Measurements from ENCODE around the gene GAR1. TPM values are rescaled to one million over a fixed set of nuclear protein-coding genes. Genes with fewer than 3 reads are reported as not detected.
A peak's percentile ranks its signal among the peaks of the same experiment; 100 is the strongest.

Gene GAR1
- total RNA-seq, 2 experiments from 2014 or later, result 25.2 to 29.9 TPM

- Mint-ChIP-seq H3K27me3 (no peaks in the 10 kb centered on the region), H3K27ac (peak overlapping the region; percentile 98), H3K36me3 (peaks cover 39% of the 10 kb centered on the region), H3K4me1 (peaks cover 60% of the 10 kb centered on the region), H3K4me3 (peak overlapping the region; percentile 95), H3K9me3 (ENCODE audit: low read depth) (no peaks in the 10 kb centered on the region)
- peak; percentile 75 for DNase-seq
- CTCF ChIA-PET, result interaction anchor here (1.6 to 4.2 kb wide), 3 partner anchors 10 to 383 kb away, joined by 9 to 17 read pairs (median 10); partner anchors contain the start of genes RRH and SEC24B
- peak; percentile 8 for ATAC-seq
Measured at GRCh38 chr4:109816082-109816442, 500 bp downstream of the GAR1 start.

GRCh38 chr4:109816894-109817293 is 1.3 kb downstream of the GAR1 start:
- Mint-ChIP-seq H3K4me1 (peaks cover 57% of the 10 kb centered on the region), H3K27ac (peak overlapping the region; percentile 98), H3K9me3 (ENCODE audit: low read depth) (no peaks in the 10 kb centered on the region), H3K4me3 (peak overlapping the region; percentile 95), H3K36me3 (peaks cover 44% of the 10 kb centered on the region), H3K27me3 (no peaks in the 10 kb centered on the region)
- ATAC-seq (no peak), DNase-seq (no peak)
- CTCF ChIA-PET, result interaction anchor here (1.6 to 4.2 kb wide), 2 partner anchors 10 to 384 kb away, joined by 10 to 17 read pairs; partner anchors contain the start of genes RRH and SEC24B

GRCh38 chr4:109818268-109818667 is 2.7 kb downstream of the GAR1 start:
- no peak overlapping the region for H3K27ac Mint-ChIP-seq
- H3K4me3 Mint-ChIP-seq, result no peak overlapping the region

GRCh38 chr4:109820563-109820962 is 5.0 kb downstream of the GAR1 start:
- peak overlapping the region; percentile 41 for H3K27ac Mint-ChIP-seq
- CTCF ChIA-PET, result interaction anchor here (1.5 to 3.0 kb wide), 3 partner anchors 387 to 397 kb away, joined by 3 to 12 read pairs (median 4); partner anchors contain the start of gene SEC24B

More at GRCh38 chr4:109818268-109818667, 2.7 kb downstream of the GAR1 start:
- no peak for DNase-seq
- no peaks in the 10 kb centered on the region for H3K27me3 Mint-ChIP-seq
- H3K9me3 Mint-ChIP-seq (ENCODE audit: low read depth), result no peaks in the 10 kb centered on the region
- no peak for ATAC-seq
- peaks cover 54% of the 10 kb centered on the region for H3K4me1 Mint-ChIP-seq
- H3K36me3 Mint-ChIP-seq, result peaks cover 50% of the 10 kb centered on the region
- CTCF ChIA-PET, result interaction anchor here (3.0 kb wide), 1 partner anchor 385 kb away, joined by 12 read pairs; the partner anchor contains the start of gene SEC24B

GRCh38 chr4:109821185-109821584 is 5.6 kb downstream of the GAR1 start:
- DNase-seq (no peak), ATAC-seq (no peak)
- Mint-ChIP-seq H3K27ac (no peak overlapping the region), H3K27me3 (no peaks in the 10 kb centered on the region), H3K4me3 (no peak overlapping the region), H3K9me3 (ENCODE audit: low read depth) (no peaks in the 10 kb centered on the region), H3K36me3 (peaks cover 54% of the 10 kb centered on the region), H3K4me1 (peaks cover 43% of the 10 kb centered on the region)
- CTCF ChIA-PET, result interaction anchor here (1.5 to 3.0 kb wide), 2 partner anchors 388 to 389 kb away, joined by 3 to 12 read pairs; partner anchors contain the start of gene SEC24B

More at GRCh38 chr4:109820563-109820962, 5.0 kb downstream of the GAR1 start:
- Mint-ChIP-seq H3K4me3 (no peak overlapping the region), H3K9me3 (ENCODE audit: low read depth) (no peaks in the 10 kb centered on the region), H3K4me1 (peaks cover 47% of the 10 kb centered on the region), H3K27me3 (no peaks in the 10 kb centered on the region), H3K36me3 (peaks cover 57% of the 10 kb centered on the region)
- ATAC-seq (no peak), DNase-seq (no peak)

GRCh38 chr4:109826719-109827118 is 11.2 kb downstream of the GAR1 start:
- Mint-ChIP-seq H3K27ac (no peak overlapping the region), H3K4me3 (no peak overlapping the region), H3K36me3 (peaks cover 15% of the 10 kb centered on the region), H3K9me3 (ENCODE audit: low read depth) (no peaks in the 10 kb centered on the region), H3K27me3 (no peaks in the 10 kb centered on the region), H3K4me1 (peaks cover 4% of the 10 kb centered on the region)
- DNase-seq (no peak), ATAC-seq (peak; percentile 57)
- CTCF ChIA-PET, result interaction anchor here (1.0 to 3.5 kb wide), 5 partner anchors 11 to 401 kb away, joined by 3 to 22 read pairs (median 11); partner anchors contain the start of genes CASP6, GAR1 and SEC24B

- Mint-ChIP-seq H3K36me3 (peaks cover 11% of the 10 kb centered on the region), H3K9me3 (ENCODE audit: low read depth) (no peaks in the 10 kb centered on the region), H3K4me1 (peaks cover 2% of the 10 kb centered on the region), H3K27ac (no peak within 1 kb of the TSS), H3K4me3 (no peak within 1 kb of the TSS), H3K27me3 (no peaks in the 10 kb centered on the region)
- DNase-seq (no peak), ATAC-seq (no peak)
- CTCF ChIA-PET, result interaction anchor here (1.0 to 3.5 kb wide), 3 partner anchors 12 to 395 kb away, joined by 5 to 22 read pairs (median 17); partner anchors contain the start of genes CASP6, GAR1 and SEC24B
Measured at GRCh38 chr4:109827672-109828071, 12.1 kb downstream of the GAR1 start, which contains the start of gene RRH. Gene RRH, plus strand, starts transcription at chr4:109827972. Its CDS starts 56 bp downstream, at chr4:109828028.

- H3K36me3 Mint-ChIP-seq, result no peaks in the 10 kb centered on the region
- H3K27ac Mint-ChIP-seq, result no peak overlapping the region
Measured at GRCh38 chr4:109833756-109834155, 18.2 kb downstream of the GAR1 start.

GRCh38 chr4:109836985-109837384 is 21.4 kb downstream of the GAR1 start:
- Mint-ChIP-seq H3K27me3 (no peaks in the 10 kb centered on the region), H3K27ac (no peak overlapping the region), H3K36me3 (no peaks in the 10 kb centered on the region), H3K4me1 (no peaks in the 10 kb centered on the region), H3K9me3 (ENCODE audit: low read depth) (no peaks in the 10 kb centered on the region), H3K4me3 (no peak overlapping the region)
- no peak for DNase-seq
- no peak for ATAC-seq
- CTCF ChIA-PET, result interaction anchor here (0.7 kb wide), 1 partner anchor 80 kb away, joined by 3 read pairs; no protein-coding TSS in a partner anchor

More at GRCh38 chr4:109833756-109834155, 18.2 kb downstream of the GAR1 start:
- H3K27me3 Mint-ChIP-seq, result no peaks in the 10 kb centered on the region
- CTCF ChIA-PET, result interaction anchor here (3.5 kb wide), 1 partner anchor 401 kb away, joined by 10 read pairs; the partner anchor contains the start of gene SEC24B
- DNase-seq (no peak), ATAC-seq (no peak)
- no peaks in the 10 kb centered on the region for H3K4me1 Mint-ChIP-seq
- no peak overlapping the region for H3K4me3 Mint-ChIP-seq
- H3K9me3 Mint-ChIP-seq (ENCODE audit: low read depth), result no peaks in the 10 kb centered on the region

GRCh38 chr4:109846395-109847098 is 31.0 kb downstream of the GAR1 start:
- no peak overlapping the region for H3K27ac Mint-ChIP-seq
- no peaks in the 10 kb centered on the region for H3K4me1 Mint-ChIP-seq
- CTCF ChIA-PET, result no interaction called here
- DNase-seq (no peak), ATAC-seq (no peak)
- no peaks in the 10 kb centered on the region for H3K27me3 Mint-ChIP-seq
- H3K4me3 Mint-ChIP-seq, result no peak overlapping the region
- H3K36me3 Mint-ChIP-seq, result no peaks in the 10 kb centered on the region
- no peaks in the 10 kb centered on the region for H3K9me3 Mint-ChIP-seq (ENCODE audit: low read depth)

GRCh38 chr4:109847896-109848442 is 32.4 kb downstream of the GAR1 start, which contains the start of gene LRIT3:
Gene LRIT3, plus strand, starts transcription at chr4:109848107. Its CDS starts 95 bp downstream, at chr4:109848202.
- no peaks in the 10 kb centered on the region for H3K9me3 Mint-ChIP-seq (ENCODE audit: low read depth)
- no peak for ATAC-seq
- H3K27ac Mint-ChIP-seq, result no peak within 1 kb of the TSS
- no peaks in the 10 kb centered on the region for H3K36me3 Mint-ChIP-seq
- CTCF ChIA-PET, result no interaction called here
- no peaks in the 10 kb centered on the region for H3K4me1 Mint-ChIP-seq
- H3K27me3 Mint-ChIP-seq, result no peaks in the 10 kb centered on the region
- H3K4me3 Mint-ChIP-seq, result no peak within 1 kb of the TSS
- no peak for DNase-seq

- no peaks in the 10 kb centered on the region for H3K27me3 Mint-ChIP-seq
- no peaks in the 10 kb centered on the region for H3K36me3 Mint-ChIP-seq
- H3K4me3 Mint-ChIP-seq, result no peak overlapping the region
- H3K4me1 Mint-ChIP-seq, result no peaks in the 10 kb centered on the region
- H3K27ac Mint-ChIP-seq, result no peak overlapping the region
- H3K9me3 Mint-ChIP-seq (ENCODE audit: low read depth), result no peaks in the 10 kb centered on the region
- ATAC-seq (no peak), DNase-seq (no peak)
- CTCF ChIA-PET, result interaction anchor here (1.2 kb wide), 1 partner anchor 433 kb away, joined by 5 read pairs; no protein-coding TSS in a partner anchor
Measured at GRCh38 chr4:109848501-109848900, 32.9 kb downstream of the GAR1 start.

GRCh38 chr4:109850601-109851000 is 35.0 kb downstream of the GAR1 start:
- Mint-ChIP-seq H3K9me3 (ENCODE audit: low read depth) (no peaks in the 10 kb centered on the region), H3K4me1 (no peaks in the 10 kb centered on the region), H3K27ac (no peak overlapping the region), H3K36me3 (no peaks in the 10 kb centered on the region), H3K27me3 (no peaks in the 10 kb centered on the region), H3K4me3 (no peak overlapping the region)
- CTCF ChIA-PET, result no interaction called here
- no peak for ATAC-seq
- no peak for DNase-seq
